ENCODE data around the gene SMIM44.
A peak's percentile ranks its signal among the peaks of the same experiment; 100 is the strongest.
"Not testable (repeated sequence)": the region's sequence is repeated elsewhere in the genome, so short reads cannot be mapped to it uniquely, and the experiment has no call there.

The SMIM44 gene

GRCh38 chr19:3457528-3458228 lies 25.6 kb downstream of the SMIM44 start:
- DNase-seq (ENCODE audit: low spot score), result no peak

DNA sequence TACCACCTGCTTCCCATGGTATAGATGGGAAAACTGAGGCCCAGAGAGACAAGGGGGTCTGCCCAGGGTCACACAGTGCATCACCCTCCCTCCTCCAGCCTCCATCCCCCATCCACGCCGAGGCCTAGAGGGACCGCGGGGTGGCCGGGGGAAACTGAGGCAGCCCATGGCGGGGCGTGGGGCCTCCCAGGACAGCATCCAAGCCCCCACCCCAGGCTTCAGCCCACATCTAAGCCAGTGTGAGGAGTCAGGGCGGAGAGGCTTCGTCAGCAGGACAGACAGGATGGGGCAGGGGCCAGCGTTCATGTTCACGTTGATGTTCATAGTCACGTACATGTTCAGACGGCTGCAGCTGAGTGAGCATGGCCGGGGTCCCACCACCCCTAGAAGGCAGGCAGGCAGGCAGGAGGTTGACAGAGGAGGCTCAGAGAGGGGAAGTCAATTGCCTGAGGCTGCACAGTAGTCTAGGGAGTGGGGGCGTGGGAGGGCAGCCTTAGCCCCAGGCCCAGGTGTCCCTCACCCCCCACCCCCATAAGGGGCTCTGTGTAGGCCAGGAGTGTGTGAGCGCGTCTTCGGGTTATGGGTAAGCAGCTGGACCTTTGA lies 26.2 kb downstream of the SMIM44 start:
- DNase-seq (ENCODE audit: low spot score), result no peak

GRCh38 chr19:3455960-3456601 lies 27.2 kb downstream of the SMIM44 start:
- no peak for DNase-seq (ENCODE audit: low spot score)

- no peak for DNase-seq (ENCODE audit: low spot score)
Measured at GRCh38 chr19:3455393-3455955, 27.8 kb downstream of the SMIM44 start.

- DNase-seq (ENCODE audit: low spot score), result no peak
Measured at GRCh38 chr19:3454656-3455392, 28.4 kb downstream of the SMIM44 start.

- no peak for DNase-seq (ENCODE audit: low spot score)
Measured at GRCh38 chr19:3453840-3454239, 29.4 kb downstream of the SMIM44 start.

GRCh38 chr19:3452942-3453214 lies 30.4 kb downstream of the SMIM44 start:
- DNase-seq (ENCODE audit: low spot score), result not testable (repeated sequence)

DNA sequence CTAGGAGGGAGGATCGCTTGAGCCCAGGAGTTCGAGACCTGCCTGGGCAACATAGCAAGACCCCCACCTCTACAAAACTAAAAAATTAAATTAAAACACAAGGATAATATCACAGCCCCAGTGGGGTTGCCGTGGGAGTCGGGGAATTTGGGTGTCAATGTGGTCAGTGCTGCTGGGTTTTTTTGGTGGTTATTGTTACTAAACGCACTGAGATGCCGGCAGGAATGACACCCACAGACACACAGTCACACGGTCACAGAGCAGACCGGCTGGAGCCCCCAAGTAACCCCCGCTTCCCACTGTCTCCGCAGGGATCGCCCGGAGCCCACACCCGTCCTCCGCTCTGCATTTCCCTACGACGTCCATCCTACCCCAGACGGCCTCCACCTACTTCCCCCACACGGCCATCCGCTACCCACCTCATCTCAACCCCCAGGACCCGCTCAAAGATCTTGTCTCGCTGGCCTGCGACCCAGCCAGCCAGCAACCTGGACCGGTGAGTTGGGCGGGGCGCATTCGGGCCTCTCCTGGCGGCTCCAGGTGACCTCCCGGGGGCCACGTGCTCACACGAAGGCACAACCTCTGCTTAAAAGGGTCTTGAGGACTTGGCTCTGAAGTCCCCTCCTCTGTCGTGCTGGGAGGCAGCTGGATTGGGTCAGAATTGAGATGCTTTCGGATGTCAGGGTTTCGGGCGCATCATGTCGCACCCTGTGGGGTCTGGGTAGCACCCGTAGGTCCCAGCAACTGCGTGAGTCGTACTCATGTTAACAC lies 30.9 kb downstream of the SMIM44 start:
- no peak for DNase-seq (ENCODE audit: low spot score)

- no peak for DNase-seq (ENCODE audit: low spot score)
Measured at GRCh38 chr19:3451451-3451866, 31.8 kb downstream of the SMIM44 start.

GRCh38 chr19:3450796-3451411 lies 32.3 kb downstream of the SMIM44 start:
- no peak for DNase-seq (ENCODE audit: low spot score)

DNA sequence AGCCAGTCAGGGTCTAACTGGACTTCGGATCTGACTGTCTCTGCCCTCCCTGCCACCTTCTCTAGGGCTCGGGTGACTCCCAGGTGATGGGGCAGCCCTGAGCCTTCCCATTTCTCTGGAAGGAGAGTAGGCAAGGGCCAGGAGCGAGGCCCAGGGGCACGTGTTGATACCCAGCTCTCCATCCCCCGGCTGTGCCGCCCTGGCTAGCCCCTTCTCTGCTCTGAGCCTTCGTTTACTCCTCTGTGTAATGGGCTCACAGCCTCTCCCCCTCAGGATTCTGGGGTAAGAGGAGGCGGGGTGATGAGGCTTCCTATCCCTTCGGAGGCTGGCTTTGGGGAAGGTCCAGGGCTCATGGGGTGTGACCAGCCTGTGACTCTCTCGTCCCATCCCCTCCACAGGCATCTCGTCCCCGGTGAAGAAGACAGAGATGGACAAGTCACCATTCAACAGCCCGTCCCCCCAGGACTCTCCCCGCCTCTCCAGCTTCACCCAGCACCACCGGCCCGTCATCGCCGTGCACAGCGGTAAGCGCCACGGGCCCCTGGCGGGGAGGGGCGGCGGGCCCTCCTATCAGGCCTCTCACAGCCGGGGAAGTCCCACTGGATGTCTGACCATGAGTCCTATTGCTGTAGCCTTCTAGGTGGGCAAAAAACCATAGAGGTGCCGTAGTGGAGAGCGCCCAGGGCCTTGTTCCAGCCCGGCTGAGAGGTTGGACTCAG lies 34.5 kb downstream of the SMIM44 start:
- no peak for DNase-seq (ENCODE audit: low spot score)

DNA sequence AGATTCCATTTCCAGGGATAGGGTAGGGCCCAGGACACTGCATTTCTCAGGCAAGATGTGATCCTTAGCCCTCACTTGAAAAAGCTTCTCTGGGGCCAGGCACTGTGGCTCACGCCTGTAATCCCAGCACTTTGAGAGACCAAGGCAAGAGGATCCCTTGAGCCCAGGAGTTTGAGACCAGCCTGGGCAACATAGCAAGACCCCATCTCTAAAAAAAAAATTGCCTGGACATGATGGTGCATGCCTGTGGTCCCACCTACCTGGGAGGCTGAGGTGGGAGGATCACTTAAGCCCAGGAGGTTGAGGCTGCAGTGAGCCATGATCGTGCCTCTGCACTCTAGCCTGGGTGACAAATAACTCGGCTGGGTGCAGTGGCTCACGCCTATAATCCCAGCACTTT lies 36.6 kb downstream of the SMIM44 start:
- DNase-seq (ENCODE audit: low spot score), result not testable (repeated sequence)

DNA sequence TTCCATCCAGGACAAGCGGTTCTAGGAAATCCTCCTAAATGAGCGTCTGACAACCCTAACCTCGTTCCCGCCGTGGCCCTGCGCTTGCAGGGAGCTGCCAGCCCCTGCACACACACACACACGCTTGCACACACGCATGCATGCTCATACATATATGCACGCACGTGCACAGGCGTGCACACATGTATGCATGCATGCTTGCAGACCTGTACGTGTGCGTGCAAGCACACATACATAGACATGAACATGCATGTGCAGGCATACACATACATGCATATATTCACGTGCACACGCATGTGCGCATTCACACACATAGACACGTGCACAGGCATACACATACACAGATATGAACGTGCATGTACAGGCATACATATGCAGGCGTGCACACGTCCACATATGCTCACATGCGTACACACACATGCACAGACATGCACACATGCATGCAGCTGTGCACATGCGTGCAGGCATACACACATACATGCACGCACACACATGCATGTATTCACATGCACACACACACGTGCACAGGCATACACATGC lies 38.5 kb downstream of the SMIM44 start:
- no peak for DNase-seq (ENCODE audit: low spot score)

DNA sequence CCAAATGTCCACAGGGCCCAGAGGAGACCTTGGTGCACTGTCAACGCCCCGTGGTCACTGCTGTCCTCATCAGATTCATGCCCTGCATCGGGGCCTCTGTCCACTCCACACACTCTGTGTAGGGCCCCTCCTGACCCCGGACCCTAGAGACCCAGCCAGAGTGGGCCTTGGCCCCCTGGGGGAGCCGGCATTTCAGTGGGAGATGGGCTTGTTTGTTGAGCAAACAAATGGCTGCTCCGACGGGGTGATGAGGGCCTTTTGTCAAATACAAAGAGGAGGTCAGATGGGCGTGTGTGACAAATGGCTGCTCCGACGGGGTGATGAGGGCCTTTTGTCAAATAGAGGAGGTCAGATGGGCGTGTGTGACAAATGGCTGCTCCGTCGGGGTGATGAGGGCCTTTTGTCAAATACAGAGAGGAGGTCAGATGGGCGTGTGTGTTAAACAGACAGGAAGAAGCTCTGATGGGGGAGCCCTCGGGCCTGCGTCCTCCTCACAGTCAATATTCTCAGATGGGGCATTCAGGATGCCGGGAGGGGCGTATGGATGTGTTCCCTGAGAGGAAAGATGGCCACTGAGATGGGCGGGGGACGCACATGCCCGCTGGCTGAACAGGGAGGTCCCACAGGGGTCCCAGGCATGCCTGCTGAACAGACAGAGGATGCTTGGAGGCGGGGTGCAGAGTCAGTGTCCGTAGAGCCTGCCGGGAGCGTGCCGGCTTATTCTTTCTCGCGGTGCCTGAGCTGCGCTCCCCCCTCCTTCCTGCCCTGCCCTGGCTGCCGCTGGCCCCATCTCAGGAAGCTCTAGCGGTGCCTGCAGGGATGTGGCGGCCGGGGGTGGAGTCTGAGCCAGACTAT lies 39.2 kb downstream of the SMIM44 start:
- DNase-seq (ENCODE audit: low spot score), result no peak

DNA sequence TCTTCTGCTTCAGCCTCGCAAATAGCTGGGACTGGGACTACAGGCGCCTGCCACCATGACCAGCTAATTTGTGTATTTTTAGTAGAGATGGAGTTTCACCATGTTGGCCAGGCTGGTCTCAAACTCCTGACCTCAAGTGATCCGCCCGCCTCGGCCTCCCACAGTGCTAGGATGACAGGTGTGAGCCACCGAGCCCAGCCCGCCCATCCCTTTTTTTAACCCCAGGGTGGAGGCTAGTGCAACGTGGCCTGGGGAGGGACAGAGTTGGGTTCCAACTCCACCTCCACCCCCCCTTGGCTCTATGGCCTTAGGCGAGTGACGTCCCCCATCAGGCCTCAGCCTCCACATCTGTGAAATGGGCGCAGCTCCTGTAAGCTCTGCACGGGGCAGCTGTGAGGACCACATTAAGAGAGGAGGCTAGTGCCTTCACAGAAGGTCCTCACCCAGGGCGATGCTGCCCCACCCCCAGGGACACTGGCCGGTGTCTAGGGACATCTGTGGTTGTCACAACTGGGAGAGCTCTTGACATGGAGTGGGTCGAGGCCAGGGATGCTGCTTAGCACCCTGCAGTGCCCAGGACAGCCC lies 40.7 kb downstream of the SMIM44 start:
- DNase-seq (ENCODE audit: low spot score), result no peak

GRCh38 chr19:3441986-3442329 lies 41.3 kb downstream of the SMIM44 start:
- DNase-seq (ENCODE audit: low spot score), result no peak

DNA sequence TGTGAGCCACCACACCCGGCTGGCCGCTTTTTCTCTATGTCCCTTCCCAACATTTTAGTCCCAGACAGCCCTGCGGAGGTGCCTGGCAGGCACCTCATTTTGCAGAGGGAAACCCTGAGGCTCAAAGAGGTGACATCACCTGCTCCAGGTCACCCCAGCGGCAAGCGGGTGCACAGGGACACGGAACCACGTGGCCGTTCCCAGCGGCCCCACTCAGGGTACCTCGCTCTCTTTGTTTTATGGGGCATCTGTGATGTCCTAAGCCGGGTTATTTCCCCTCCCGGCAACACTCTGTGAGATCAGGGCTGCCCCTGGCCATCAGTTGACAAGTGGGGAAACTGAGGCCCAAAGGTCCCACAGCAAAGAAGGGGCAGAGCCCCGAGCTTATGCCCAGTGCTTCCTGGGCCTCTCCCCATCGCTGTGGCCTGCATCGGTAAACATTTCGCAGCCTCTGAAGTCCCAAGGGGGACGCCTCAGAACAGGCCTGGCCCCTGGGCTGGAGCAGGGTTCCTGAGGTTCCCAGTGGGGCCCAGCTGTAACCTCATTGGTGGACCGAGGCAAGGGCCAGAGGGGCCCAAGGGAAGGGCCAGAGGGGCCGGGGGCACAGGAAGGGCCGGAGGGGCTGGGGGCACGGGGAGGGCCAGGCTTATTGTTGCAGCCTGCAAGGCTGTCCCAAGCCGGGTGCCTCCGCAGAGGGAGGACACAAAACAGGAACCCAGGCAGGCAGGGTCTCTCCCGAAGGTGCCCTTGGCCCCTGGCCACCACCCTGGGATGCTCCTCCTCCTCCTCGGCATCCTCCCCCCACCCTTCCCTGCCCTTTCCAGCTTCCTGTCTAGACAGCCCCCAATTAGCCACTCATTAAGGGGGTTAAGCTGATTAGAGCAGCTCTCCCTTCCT lies 41.9 kb downstream of the SMIM44 start:
- DNase-seq (ENCODE audit: low spot score), result no peak

- peak; percentile 59 for DNase-seq (ENCODE audit: low spot score)
Measured at GRCh38 chr19:3440082-3440481, 43.2 kb downstream of the SMIM44 start.

All from germinal center (tissue), 1 donor.